Suprapubic skin (tissue), 4 donors: ENCODE data around the gene ADD3. TPM values are rescaled to one million over a fixed set of nuclear protein-coding genes. Genes with fewer than 3 reads are reported as not detected.

ENCODE experiments used
- DNase-seq, 2 donors: peaks; one replicate each; pipeline ENCODE4 v3.0.0-alpha.2; 2019; ENCODE audit warnings: low spot score in 2 of 2
- H3K27ac ChIP-seq: fragments of 200-600 bp; sonication (generic); one replicate; pipeline ENCODE4 v1.5.1; 2019
- H3K27me3 ChIP-seq: fragments of 200-600 bp; sonication (generic); one replicate; pipeline ENCODE4 v1.5.1; 2019
- H3K36me3 ChIP-seq: fragments of 200-600 bp; sonication (generic); one replicate; pipeline ENCODE4 v1.5.1; 2019
- H3K4me1 ChIP-seq: fragments of 200-600 bp; sonication (generic); one replicate; pipeline ENCODE4 v1.5.1; 2019
- H3K4me3 ChIP-seq: fragments of 200-600 bp; sonication (generic); one replicate; pipeline ENCODE4 v1.5.1; 2019; ENCODE audit warnings: mild to moderate bottlenecking
- H3K9me3 ChIP-seq: fragments of 200-600 bp; sonication (generic); one replicate; pipeline ENCODE4 v1.5.1; 2019
- CTCF ChIP-seq, 2 donors: fragments of 200-600 bp in 1 of 2; fragments of 450-650 bp in 1 of 2; sonication (generic) in 1 of 2; IDR thresholded peaks; one replicate each; pipeline ENCODE4 v1.5.1; 2016 to 2019; ENCODE audit warnings: antibody characterized with exemption in 2 of 2, mild to moderate bottlenecking in 1 of 2, moderate library complexity in 1 of 2
- EP300 ChIP-seq: sonication (generic); formaldehyde crosslinking; IDR thresholded peaks from one replicate; pipeline ENCODE4 v1.6.1; 2017; ENCODE audit warnings: antibody characterized with exemption
- POLR2A ChIP-seq, 2 donors: fragments of 450-650 bp; IDR thresholded peaks; one replicate each; pipeline ENCODE4 v1.6.1; 2017; ENCODE audit warnings: antibody characterized with exemption in 2 of 2, mild to moderate bottlenecking in 2 of 2, moderate library complexity in 2 of 2
- POLR2AphosphoS5 ChIP-seq, 3 donors: sonication (generic); formaldehyde crosslinking; IDR thresholded peaks; one replicate each; pipeline ENCODE4 v1.6.1; 2017; ENCODE audit warnings: antibody characterized with exemption in 3 of 3
- WGBS: methylation state at CpG from one replicate; pipeline ENCODE4 v1.1.5; 2018; 5-methylcytosine and 5-hydroxymethylcytosine counted together
- total RNA-seq, 4 donors: library from RNA; depleted of rRNA; stranded (reverse); fragments of >200 nt; gene quantifications; one replicate each; pipeline ENCODE4 v1.1.0, GENCODE V29; 2016

ADD3 gene
- total RNA-seq, 4 donors from 2014 or later, result 72.6 to 335 (median 279) TPM

- H3K9me3 ChIP-seq, result no peaks in the 10 kb centered on the region
- WGBS, result 91% methylated on average over 7 of the region's 7 CpGs
- H3K27me3 ChIP-seq, result peaks cover 8% of the 10 kb centered on the region
- no peak for TF ChIP-seq POLR2AphosphoS5 (IDR thresholded peaks at IDR 0.05)
- TF ChIP-seq CTCF (IDR thresholded peaks at IDR 0.05), result no peak
- no peak for TF ChIP-seq EP300
- TF ChIP-seq POLR2A (IDR thresholded peaks at IDR 0.05), result no peak
- no peaks in the 10 kb centered on the region for H3K36me3 ChIP-seq
- H3K27ac ChIP-seq, result no peak overlapping the region
- H3K4me3 ChIP-seq, result no peak overlapping the region
- DNase-seq, result peak in 1 of 2 donors; percentile 6
- H3K4me1 ChIP-seq, result no peaks in the 10 kb centered on the region
Observed at GRCh38 chr10:110153396-110153795, 145.6 kb downstream of the ADD3 start.

- no peaks in the 10 kb centered on the region for H3K36me3 ChIP-seq
- no peak overlapping the region for H3K4me3 ChIP-seq
- WGBS, result 94% methylated on average over 8 of the region's 8 CpGs
- H3K27ac ChIP-seq, result no peak overlapping the region
- peaks cover 8% of the 10 kb centered on the region for H3K27me3 ChIP-seq
- H3K9me3 ChIP-seq, result no peaks in the 10 kb centered on the region
- H3K4me1 ChIP-seq, result no peaks in the 10 kb centered on the region
- peak in 1 of 2 donors; percentile 48 for DNase-seq
- TF ChIP-seq CTCF (IDR thresholded peaks at IDR 0.05) (no peak), POLR2A (IDR thresholded peaks at IDR 0.05) (no peak)
Observed at GRCh38 chr10:110156046-110156445, 148.3 kb downstream of the ADD3 start.

- H3K9me3 ChIP-seq, result no peaks in the 10 kb centered on the region
- no peaks in the 10 kb centered on the region for H3K4me1 ChIP-seq
- 77% methylated on average over 11 of the region's 11 CpGs for WGBS
- peaks cover 8% of the 10 kb centered on the region for H3K27me3 ChIP-seq
- DNase-seq, result no peak
- H3K27ac ChIP-seq, result no peak overlapping the region
- H3K36me3 ChIP-seq, result no peaks in the 10 kb centered on the region
- H3K4me3 ChIP-seq, result no peak overlapping the region
- no peak for TF ChIP-seq POLR2A (IDR thresholded peaks at IDR 0.05)
- TF ChIP-seq EP300, result no peak
- TF ChIP-seq POLR2AphosphoS5 (IDR thresholded peaks at IDR 0.05), result no peak
- TF ChIP-seq CTCF (IDR thresholded peaks at IDR 0.05), result no peak
Observed at GRCh38 chr10:110158051-110159005, 150.5 kb downstream of the ADD3 start.

- H3K27ac ChIP-seq, result no peak overlapping the region
- TF ChIP-seq EP300 (no peak), POLR2A (IDR thresholded peaks at IDR 0.05) (no peak), POLR2AphosphoS5 (IDR thresholded peaks at IDR 0.05) (no peak), CTCF (IDR thresholded peaks at IDR 0.05) (no peak)
- H3K4me3 ChIP-seq, result no peak overlapping the region
- peaks cover 4% of the 10 kb centered on the region for H3K27me3 ChIP-seq
- WGBS, result 89% methylated on average over 4 of the region's 4 CpGs
- H3K36me3 ChIP-seq, result no peaks in the 10 kb centered on the region
- peak in 1 of 2 donors; percentile 44 for DNase-seq
- H3K4me1 ChIP-seq, result no peaks in the 10 kb centered on the region
- no peaks in the 10 kb centered on the region for H3K9me3 ChIP-seq
Observed at GRCh38 chr10:110160081-110160480, 152.3 kb downstream of the ADD3 start.

- Histone ChIP-seq H3K27ac (no peak overlapping the region), H3K9me3 (no peaks in the 10 kb centered on the region), H3K27me3 (peaks cover 9% of the 10 kb centered on the region), H3K4me3 (no peak overlapping the region), H3K36me3 (no peaks in the 10 kb centered on the region), H3K4me1 (no peaks in the 10 kb centered on the region)
- TF ChIP-seq EP300 (no peak), POLR2A (IDR thresholded peaks at IDR 0.05) (no peak), CTCF (IDR thresholded peaks at IDR 0.05) (no peak), POLR2AphosphoS5 (IDR thresholded peaks at IDR 0.05) (no peak)
- DNase-seq, result no peak
Observed at GRCh38 chr10:110160522-110160921, 152.7 kb downstream of the ADD3 start.
